ENCODE data around the gene RCBTB2.
"Not testable (repeated sequence)": the region's sequence is repeated elsewhere in the genome, so short reads cannot be mapped to it uniquely, and the experiment has no call there.

The RCBTB2 gene

DNA sequence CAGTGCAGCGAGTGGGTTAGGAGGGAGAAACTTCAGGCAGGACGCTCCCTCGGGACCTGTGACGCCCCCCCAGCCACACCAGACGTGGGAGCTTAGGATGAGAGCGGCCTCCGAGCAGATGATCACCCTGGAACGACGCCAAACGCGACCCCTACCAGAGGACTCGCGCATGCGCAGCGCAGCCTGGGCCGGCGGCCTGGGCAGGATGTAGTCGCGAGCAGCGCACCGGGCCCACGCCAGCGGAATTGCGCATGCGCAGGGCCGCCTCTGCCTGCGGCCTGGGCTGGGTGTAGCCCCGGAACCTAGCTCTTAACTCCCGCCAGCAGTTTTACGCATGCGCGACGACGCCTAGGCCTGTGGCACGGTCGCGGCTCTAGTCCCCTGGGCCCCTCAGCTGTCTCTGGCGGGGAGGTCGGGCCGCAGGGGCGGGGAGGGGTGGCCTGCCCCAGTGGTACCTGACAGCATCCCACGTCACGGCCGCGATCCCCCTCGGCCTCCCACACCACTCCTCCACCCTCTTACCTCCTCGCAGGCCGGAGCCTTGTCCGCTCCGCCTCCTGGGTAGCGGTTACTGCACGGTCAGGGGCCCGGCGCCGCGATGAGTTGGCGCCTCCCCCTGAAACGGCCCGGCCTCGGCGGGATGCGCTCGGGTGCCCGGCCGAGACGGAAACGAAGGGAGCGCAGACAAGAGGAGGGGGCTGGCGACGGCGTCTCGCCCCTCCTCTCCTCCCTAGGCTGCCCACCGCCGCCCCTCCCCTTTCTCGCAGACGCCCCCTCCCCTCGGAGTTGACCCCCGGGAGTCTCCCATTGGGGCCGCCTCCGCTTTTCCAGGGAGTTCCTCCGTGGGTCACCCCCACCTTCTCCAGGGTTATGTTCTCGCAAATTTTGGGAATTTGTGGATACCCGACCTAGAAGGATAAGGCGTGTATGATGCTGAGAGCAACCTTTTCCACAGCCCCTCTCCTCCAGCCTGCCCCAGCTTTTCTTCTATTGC, at the start of gene RCBTB2:
Gene RCBTB2 (minus strand): TSS at position 575 of the 994 bp plus-strand sequence. CDS start 11,141 bp downstream, outside the sequence.
- peak; percentile 100 for DNase-seq (ENCODE audit: low spot score)

DNA sequence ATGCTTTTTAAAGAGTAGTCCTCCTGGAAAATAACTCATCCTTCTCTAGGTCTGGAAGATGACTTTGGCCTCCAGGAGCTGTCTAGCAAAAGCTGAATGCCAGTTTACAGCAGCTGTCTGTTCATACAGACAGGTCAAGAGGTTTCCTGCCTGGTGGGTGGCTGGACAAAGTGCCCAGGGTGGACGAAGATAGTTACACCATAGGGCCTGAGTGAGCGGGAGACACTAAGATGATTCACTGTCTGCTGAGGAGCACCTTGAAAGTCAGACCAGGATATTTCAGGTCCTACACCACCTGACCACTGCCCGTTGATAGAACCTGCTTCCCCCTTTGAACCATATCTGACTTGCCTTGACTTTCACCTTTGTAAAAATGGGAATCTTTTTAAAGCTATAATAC, 49.2 kb upstream of the RCBTB2 start:
- DNase-seq (ENCODE audit: low spot score) = no peak

DNA sequence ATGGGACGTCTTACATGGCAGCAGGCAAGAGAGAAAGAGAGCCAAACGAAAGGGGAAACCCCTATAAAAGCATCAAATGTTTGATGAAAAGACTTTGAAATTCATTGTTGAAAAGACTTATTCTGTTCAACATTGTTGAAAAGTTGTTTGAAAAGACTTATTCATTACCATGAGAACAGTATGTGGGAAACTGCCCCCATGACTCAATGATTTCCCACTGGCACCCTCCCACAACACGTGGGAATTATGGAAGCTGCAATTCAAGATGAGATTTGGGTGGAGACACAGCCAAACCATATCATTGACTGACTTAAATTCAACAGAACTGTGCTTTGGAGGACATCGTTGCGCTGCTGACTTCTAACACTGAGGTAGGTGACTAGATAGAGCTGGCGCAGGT, 48.0 kb upstream of the RCBTB2 start:
- DNase-seq (ENCODE audit: low spot score) = no peak

DNA sequence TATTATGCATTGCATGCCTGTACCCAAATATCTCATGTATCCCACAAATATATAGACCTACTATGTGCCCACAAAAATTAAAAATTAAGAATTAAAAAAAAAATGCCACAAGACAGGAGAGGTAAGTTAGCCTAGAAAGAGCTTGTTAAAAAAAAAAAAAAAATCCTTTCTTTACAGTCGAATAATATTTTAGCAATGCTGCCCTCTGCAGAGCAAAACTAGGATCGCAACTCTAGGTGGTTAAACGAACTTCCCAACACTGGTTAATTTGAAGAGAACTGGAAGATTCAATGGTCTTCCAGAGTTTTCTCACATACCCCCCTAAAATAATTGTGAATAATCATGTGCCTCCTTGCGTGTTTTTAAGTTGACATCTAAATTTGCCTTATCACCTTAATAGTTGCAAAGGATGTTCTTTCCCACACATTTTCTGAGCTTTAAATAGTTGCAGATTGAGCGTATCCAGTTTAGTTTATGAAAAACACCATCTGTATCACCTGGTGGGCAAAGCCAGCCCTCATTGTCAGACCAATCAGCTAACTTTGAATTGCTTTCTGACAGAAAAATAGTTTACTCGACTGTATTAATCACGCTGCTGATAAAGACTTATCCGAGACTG, 47.4 kb upstream of the RCBTB2 start:
- peak; percentile 48 for DNase-seq (ENCODE audit: low spot score)

DNA sequence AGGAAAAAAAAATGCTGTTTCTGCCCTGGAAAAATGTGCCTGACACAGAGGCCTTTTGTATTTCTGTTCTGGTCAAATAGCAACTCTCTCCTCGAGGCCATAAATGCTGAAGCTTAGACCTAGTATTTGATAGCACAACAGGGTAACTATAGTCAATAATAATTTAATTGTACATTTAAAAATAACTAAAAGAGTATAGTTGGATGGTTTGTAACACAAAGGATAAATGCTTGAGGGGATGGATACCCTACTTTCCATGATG, 47.0 kb upstream of the RCBTB2 start:
- not testable (repeated sequence) for DNase-seq (ENCODE audit: low spot score)

DNA sequence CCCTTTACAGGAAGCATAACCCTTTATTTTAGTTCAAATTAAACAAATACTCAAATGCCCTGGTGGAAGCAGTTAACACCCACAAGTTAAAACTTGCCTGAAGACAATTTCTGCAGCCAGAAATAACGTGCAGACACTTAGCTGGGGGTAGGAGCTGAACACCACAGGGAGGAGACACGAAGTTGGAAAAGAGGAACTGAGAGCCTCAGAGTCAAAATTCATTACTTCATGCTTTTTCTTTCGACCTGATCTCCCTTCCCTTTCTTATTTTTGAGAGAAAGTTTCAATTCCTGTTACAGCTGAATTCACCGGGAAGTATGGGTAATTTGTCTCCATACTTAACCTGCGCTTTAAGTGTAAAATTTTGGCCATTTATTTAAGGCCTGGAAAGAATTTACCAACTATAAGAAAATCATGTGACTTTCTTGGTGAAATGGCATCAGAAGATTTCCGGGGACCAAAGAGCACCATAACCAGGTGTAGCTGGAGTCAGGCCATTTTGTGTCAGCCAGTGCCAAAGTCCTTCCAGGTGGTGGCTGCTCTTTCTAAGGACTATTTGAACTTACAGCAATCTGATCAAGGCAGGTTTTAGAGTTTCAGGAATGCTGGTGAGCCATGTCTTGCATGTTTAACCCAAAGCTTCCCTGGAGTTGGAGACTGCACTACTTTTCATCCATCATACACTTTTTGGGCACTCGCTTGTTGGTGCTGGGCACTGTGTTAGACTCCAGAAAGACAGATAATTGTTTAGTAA, 46.5 kb upstream of the RCBTB2 start:
- DNase-seq (ENCODE audit: low spot score) = no peak

DNA sequence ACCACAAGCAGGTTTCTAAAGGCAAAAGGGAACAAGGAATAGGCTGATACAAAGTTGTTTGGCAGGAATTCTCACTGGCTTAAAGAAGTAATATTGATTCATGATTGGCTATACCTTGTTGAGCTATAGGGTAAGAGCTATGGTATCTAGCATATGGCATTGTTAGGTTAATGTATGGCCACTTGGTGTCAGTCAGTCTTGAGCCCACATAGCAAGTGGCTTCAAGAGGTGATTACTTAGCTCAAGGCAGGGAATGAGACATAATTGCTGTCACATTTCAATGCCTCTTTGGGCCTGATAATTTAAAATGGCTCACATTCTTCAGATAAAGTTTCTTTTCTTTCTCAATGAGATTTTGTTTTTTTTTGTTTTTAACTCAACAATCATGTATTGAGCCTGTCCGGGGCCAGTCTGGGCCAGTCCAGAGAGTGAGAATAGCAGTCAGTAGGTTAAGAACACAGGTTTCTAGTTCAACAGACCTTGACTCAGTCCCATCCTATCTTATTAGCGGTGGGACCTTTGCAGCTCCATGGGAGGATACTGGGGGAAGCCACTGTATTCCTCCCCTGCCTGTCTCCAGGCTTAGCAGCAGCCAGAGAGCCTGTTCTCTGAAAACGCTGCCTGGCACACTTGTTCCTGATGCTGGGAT, 45.8 kb upstream of the RCBTB2 start:
- DNase-seq (ENCODE audit: low spot score) = no peak

DNA sequence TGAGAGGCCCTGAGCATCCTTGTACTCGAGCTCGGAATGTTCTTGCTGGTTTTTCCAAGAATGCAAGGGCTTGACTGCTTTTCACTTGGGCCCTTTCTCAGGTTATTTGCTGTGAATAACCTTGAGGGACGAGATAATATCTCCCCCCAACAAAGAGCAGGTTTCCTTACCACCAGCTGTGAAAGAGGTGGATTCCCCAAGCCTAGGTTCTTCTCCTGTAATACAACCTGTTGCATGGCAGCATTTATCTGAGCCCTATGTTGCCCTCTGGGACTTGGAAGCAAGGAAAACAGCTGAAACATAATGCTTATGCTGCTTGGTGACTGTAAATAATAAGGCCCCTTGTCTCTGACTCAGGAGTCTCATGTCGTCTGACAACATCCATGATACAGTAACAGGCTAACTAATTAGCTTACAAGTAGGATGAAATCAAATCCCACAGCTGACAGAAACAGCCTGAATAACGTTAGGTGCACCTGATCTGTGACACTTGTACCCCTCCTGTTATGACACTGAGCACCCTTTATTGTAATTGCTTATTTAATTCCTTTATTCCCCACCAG, 43.6 kb upstream of the RCBTB2 start:
- no peak for DNase-seq (ENCODE audit: low spot score)

DNA sequence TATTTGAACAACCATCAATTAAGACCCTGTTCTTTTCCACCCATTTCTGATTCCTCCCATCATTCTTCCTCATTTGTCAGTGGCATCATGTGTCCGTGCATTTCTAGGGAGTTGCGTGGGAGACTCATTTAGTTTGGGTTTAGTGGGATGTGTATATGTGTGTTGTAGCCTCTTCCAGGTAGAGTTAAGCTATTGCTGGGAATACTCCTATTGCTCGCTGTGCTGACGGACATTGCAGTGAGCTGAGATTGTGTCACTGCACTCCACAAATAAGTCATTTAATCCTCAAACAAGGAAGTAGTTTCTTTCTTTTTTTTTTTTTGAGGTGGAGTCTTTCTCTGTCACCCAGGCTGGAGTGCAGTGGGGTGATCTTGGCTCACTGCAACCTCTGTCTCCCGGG, 42.2 kb upstream of the RCBTB2 start:
- DNase-seq (ENCODE audit: low spot score) = no peak

DNA sequence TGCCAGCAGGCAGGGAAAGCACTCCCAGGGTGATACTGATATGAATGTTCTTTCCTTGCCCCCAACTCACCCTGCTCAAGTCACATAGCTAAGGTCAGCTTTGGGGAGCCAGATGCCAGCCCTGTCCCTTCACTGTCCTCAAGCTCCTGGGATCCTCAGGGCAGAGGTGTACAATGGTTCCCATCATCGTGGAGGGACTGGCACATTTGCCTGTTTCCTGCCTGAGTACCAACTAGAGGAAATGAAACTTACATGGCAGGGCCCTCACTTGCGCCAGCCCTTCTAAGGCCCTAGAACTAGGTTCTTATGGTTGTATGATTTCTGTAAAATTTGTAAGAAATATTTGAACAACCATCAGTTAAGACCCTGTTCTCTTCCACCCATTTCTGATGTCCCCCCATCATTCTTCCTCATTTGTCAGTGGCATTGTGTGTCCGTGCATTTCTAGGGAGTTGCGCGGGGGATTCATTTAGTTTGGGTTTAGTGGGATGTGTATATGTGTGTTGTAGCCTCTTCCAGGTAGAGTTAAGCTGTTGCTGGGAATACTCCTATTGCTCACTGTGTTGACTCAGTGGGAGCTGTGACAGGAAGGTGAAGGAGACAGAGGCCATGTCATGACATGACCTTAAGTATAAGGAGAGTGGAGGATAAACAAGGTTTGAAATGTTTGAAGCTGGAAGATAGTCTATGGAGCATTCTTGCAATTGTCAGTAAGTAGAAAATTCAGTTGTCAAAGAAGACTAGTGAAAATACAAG, 41.3 kb upstream of the RCBTB2 start:
- DNase-seq (ENCODE audit: low spot score) = no peak

DNA sequence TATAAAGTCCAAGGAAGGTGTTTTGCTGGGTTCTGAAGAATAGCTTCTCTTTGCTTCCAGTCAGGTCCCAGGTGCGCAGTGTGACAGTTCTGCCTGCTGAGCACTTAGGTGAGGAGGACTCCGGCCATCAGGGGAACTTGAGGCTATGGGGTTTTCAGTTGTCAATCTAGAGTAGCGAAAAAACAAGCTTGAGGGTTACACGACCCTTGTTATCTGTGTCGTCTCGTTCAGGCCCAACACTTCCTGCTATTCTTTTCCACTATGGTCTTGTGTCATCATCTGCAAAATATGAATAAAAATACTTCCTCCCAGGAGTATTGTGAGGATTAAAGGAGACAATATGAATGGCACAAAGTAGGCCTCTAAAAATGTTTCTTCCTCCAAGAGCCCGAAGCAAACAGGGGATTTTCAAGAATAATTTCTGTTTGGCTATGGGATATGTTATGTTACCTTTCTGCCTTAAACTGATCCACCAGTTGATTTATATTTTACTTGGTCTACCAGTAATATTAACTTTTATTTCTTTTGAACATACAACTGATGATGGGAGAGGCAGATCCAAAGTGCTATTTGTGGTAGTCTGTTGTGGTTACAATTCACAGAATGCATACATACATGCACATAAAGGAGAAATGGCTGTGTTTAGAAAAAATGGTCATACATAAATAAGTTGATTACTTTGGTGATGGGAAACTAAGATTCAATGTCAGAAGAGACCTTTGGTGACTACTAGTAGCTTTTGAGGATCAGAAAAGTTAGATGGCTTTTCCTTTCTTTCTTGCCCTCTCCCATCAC, 40.5 kb upstream of the RCBTB2 start:
- no peak for DNase-seq (ENCODE audit: low spot score)

DNA sequence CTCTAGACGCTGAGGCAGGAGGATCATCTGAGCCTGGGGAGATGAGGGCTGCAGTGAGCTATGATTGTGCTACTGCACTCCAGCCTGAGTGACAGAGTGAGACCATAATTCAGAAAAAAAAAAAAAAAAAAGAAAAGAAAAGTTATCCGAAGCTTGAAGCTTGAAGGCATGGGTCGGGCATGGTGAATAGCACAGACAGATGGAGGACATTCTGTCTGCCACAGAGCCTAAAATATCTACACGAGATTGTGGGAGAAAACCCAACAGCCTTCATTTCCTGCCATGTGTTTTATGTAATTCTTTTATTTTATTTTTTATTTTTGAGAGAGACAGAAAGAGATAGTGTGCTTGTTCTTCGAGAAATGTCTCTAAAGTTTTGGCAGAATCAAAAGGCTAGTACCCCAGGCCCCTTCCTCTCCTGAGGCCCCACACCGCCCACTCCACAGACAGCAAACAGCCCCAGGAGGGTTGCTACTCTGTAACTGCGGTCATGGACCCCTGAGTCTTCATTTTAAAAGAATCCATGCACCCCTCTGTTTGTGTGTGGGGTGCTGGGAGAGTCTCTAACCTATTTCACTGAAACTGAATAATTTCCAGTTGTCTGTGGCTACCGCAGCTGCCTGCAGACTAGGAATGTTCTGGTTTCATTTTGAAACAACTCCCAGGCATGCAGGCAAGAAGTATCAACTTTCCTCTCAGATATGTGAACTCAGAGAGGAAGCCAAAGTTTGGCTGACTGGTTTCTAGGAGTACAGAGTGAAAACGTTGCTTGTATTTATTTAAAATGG, 38.4 kb upstream of the RCBTB2 start:
- no peak for DNase-seq (ENCODE audit: low spot score)

DNA sequence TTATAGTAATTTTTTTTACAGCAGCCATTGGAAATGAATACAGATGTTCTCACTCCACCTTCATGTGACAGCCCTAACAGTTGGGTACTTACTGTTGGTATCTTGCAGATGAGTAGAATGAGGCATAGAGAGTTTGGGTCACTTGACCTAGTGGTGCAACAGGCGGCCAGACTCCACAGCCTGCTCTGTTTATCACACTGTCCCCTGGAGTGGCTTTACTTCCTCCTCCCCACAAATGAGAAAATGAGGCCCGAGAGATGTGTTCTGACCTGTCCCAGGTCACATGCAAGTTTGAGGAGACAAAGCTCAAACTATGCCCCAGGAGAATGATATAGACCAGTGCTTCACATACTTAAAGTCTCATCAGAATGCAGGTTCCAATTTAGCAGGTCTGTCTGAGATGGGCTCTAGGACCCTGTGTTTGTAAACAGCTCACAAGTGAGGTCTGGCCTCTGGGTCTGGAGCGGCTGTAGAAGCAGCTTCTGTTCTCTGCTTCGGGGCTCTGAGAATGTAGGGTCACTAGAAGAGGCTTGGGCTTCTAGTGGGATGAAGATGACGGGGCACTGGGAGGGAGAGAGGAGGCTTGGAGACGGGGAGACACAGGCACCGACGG, 37.4 kb upstream of the RCBTB2 start:
- no peak for DNase-seq (ENCODE audit: low spot score)

DNA sequence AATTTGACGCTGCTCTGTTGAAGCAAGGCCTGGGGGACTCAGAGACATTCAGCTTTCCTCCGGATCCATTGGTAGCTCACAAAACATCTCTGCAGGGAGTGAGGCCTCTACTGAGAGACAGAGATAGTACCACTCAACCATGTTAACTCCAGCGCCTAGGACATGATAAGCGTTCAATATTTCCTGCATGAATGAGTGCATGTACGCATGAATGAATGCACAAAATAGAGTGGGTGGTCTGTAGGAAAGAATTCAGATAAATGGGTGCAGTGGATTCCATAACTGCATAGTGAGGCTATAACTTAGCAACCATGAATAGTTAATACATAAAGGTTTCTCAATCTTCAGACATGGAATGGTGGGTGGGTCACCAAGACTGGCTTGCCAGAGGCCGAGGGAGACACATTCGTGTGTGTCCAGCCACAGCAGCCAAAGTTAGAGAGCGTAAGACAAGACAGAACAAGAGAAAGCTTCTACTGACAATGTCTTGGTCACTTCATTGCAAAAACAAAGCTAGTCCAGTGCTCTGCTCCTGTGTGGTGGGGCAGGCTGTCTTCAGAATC, 36.3 kb upstream of the RCBTB2 start:
- no peak for DNase-seq (ENCODE audit: low spot score)

DNA sequence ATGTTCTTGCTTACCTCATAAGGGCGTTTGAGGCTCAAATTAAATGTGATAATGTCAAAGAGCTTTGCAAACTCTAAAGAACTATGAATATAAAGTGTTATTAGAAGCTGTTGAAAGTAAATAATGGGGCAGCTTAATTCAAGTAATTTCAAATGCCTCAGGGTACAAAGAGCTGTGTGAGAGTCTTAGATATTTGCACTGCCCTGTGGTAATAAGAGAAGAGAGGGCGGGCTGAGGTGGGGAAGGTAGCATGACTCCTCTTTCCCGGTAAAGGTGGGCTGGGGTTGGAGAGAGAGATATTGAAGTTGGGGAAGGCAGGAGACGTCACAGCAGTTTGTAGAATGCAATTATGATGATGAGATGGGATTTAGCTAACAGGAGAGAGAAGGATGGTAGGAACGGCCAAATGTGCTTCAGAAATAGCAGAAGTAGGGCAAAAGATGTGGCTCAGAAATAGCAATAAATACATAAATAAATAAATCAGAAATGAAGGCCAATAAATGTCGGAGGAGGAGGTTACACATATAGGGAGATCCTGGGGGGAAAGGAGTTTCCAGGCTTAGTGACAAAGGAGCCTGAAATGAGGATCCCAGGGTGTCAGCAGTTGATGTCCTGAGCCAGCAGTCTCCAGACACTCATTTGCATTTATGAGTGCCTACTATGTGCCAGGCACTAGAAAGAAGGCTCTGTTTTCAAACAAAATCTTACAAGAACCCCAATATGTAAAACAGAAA, 35.7 kb upstream of the RCBTB2 start:
- DNase-seq (ENCODE audit: low spot score) = no peak

DNA sequence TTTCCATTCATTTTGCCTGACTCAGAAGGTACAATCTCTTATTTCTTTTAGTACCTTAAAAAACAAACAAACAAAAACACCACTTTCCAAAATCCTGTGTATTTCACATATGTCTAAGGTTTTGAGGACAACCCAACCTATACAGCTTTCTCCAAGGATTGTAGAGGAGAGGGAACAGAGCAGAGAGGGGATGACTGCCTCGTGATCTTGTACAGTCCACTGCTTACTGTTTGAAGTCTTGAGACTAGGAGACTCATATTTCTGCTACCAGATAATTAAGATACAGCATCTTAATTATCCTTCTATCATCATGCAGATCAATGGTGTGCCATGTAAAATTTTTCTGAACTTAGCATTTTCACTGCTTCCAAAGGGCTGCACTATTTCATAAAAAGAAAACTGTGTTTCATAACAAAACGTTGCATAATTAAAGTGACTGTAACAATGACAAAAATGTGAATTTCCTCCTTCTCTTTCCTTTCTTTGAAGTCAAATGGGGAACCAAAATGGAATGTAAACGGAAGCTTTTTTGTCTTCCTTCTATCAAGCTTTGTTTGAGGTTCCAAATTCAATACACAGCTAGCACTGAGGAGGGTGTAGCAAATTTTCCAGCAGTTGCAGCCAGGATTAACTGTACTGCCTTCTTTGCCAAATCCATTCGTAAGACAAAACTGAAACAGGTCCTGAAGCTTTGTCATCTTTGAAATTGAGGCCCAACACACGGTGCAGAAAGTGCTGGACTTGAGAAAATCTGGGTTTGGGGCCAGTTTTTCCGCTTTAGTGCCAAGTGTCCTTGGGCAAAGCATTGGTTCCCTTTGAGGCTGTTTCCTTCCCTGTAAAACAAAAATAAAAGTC, 34.9 kb upstream of the RCBTB2 start:
- no peak for DNase-seq (ENCODE audit: low spot score)

DNA sequence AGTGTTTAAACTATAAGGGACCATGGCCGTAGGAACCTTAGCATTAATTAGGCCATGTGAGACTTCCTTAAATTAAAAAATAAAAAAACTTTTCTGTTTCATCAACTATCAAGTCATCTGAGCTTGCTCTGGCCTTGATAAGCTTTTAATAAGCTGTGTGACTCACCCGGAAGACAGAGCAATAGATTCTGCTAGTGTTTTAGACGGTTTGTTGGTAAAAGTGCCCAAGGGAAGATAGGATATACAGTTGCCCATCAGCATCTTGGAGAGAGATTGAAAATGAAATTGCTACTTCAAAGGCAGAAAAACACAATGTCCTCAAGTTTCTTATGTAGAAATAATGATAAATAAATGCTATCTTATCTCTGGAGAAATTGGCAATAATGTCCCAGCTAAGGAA, 31.2 kb upstream of the RCBTB2 start:
- DNase-seq (ENCODE audit: low spot score) = no peak
